ENCODE measurements around the gene CRIP2. TPM values are rescaled to one million over a fixed set of nuclear protein-coding genes. Genes with fewer than 3 reads are reported as not detected.

CRIP2 gene
- total and polyA plus RNA-seq, 7 experiments from 2014 or later = 0.65 to 180 (median 21.1) TPM

GRCh38 chr14:105440992-105441391, 33.6 kb upstream of the CRIP2 start:
- ChIA-PET CTCF (no interaction called here), POLR2A (no interaction called here)
- no peak overlapping the region for H3K27ac ChIP-seq (ENCODE audit: low read depth, low read length)
- H3K36me3 ChIP-seq (ENCODE audit: control insufficient read depth in 2 of 3, insufficient read depth in 3 of 3, low read length in 3 of 3) = peaks cover 0 to 41% (median 0%) of the 10 kb centered on the region in 3 experiments
- H3K27me3 ChIP-seq (ENCODE audit: control insufficient read depth in 2 of 2, insufficient read depth in 2 of 2, low read length in 2 of 2) = no peaks in the 10 kb centered on the region
- Mint-ChIP-seq H3K9me3 (peaks cover 0 to 2% (median 0%) of the 10 kb centered on the region in 11 donors), H3K27ac (no peak overlapping the region), H3K4me3 (no peak overlapping the region), H3K27me3 (no peaks in the 10 kb centered on the region), H3K4me1 (peaks cover 0 to 9% (median 6%) of the 10 kb centered on the region in 7 donors), H3K36me3 (peaks cover 0 to 4% (median 2%) of the 10 kb centered on the region in 5 donors)
- no peak for ATAC-seq
- intact Hi-C loops (cut with micrococcal nuclease) = no loop called here
- H3K4me3 ChIP-seq (ENCODE audit: low read length) = no peak overlapping the region
- no peaks in the 10 kb centered on the region for H3K4me1 ChIP-seq (ENCODE audit: control insufficient read depth in 2 of 2, insufficient read depth in 2 of 2, low read length in 2 of 2)
- H3K9me3 ChIP-seq (ENCODE audit: control insufficient read depth in 2 of 3, low read length in 3 of 3) = no peaks in the 10 kb centered on the region
- no peak for DNase-seq

- Mint-ChIP-seq H3K27ac (no peak overlapping the region), H3K9me3 (peaks cover 0 to 2% (median 0%) of the 10 kb centered on the region in 11 donors), H3K4me1 (peaks cover 0 to 5% (median 0%) of the 10 kb centered on the region in 7 donors), H3K4me3 (no peak overlapping the region), H3K27me3 (no peaks in the 10 kb centered on the region), H3K36me3 (peaks cover 0 to 4% (median 2%) of the 10 kb centered on the region in 5 donors)
- no peaks in the 10 kb centered on the region for H3K27me3 ChIP-seq (ENCODE audit: control insufficient read depth in 2 of 2, insufficient read depth in 2 of 2, low read length in 2 of 2)
- ATAC-seq (no peak), DNase-seq (no peak)
- peaks cover 0 to 39% (median 0%) of the 10 kb centered on the region in 3 experiments for H3K36me3 ChIP-seq (ENCODE audit: control insufficient read depth in 2 of 3, insufficient read depth in 3 of 3, low read length in 3 of 3)
- no peaks in the 10 kb centered on the region for H3K9me3 ChIP-seq (ENCODE audit: control insufficient read depth in 2 of 3, low read length in 3 of 3)
- H3K4me3 ChIP-seq (ENCODE audit: low read length) = no peak overlapping the region
- no peaks in the 10 kb centered on the region for H3K4me1 ChIP-seq (ENCODE audit: control insufficient read depth in 2 of 2, insufficient read depth in 2 of 2, low read length in 2 of 2)
- intact Hi-C loops (cut with micrococcal nuclease) = no loop called here
- no peak overlapping the region for H3K27ac ChIP-seq (ENCODE audit: low read depth, low read length)
- ChIA-PET POLR2A (no interaction called here), CTCF (no interaction called here)
Observed at GRCh38 chr14:105442125-105442524, 32.5 kb upstream of the CRIP2 start.

DNA sequence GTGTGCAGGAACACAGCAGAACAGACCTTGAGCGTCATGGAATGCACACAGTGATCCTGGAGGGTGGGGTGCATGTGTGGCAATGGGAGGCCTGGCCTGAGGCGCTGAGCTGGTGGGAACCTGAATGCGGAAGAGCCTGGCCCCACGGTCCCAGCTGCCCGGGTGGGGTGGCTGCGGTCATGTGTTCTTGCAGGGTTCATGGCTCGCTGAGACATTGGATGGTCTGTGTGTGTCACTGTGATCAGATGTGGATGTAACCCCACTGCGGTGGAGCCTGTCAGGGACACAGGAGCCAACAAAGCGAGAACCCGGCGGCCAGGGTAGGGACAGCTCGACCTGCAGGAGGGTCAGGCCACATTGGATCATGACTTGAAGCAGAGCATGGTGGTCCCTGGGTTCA, 31.8 kb upstream of the CRIP2 start:
- CTCF ChIA-PET = no interaction called here
- Histone ChIP-seq H3K4me1 (ENCODE audit: control insufficient read depth in 2 of 2, insufficient read depth in 2 of 2, low read length in 2 of 2) (no peaks in the 10 kb centered on the region), H3K4me3 (ENCODE audit: low read length) (no peak overlapping the region), H3K27ac (ENCODE audit: low read depth, low read length) (no peak overlapping the region), H3K27me3 (ENCODE audit: control insufficient read depth in 2 of 2, insufficient read depth in 2 of 2, low read length in 2 of 2) (no peaks in the 10 kb centered on the region), H3K9me3 (ENCODE audit: control insufficient read depth in 2 of 3, low read length in 3 of 3) (no peaks in the 10 kb centered on the region), H3K36me3 (ENCODE audit: control insufficient read depth in 2 of 3, insufficient read depth in 3 of 3, low read length in 3 of 3) (peaks cover 0 to 35% (median 0%) of the 10 kb centered on the region in 3 experiments)
- Mint-ChIP-seq H3K27ac (no peak overlapping the region), H3K36me3 (peaks cover 0 to 4% (median 2%) of the 10 kb centered on the region in 5 donors), H3K4me1 (peaks cover 0 to 5% (median 0%) of the 10 kb centered on the region in 7 donors), H3K4me3 (no peak overlapping the region), H3K9me3 (peaks cover 0 to 2% (median 0%) of the 10 kb centered on the region in 11 donors), H3K27me3 (no peaks in the 10 kb centered on the region)
- DNase-seq = no peak
- POLR2A ChIA-PET = interaction anchor here (1.1 kb wide), 1 partner anchor 137 kb away, joined by 3 read pairs; no protein-coding TSS in a partner anchor
- ATAC-seq = no peak
- intact Hi-C loops (cut with micrococcal nuclease) = no loop called here

- Mint-ChIP-seq H3K27ac (no peak overlapping the region), H3K4me3 (no peak overlapping the region), H3K27me3 (no peaks in the 10 kb centered on the region), H3K36me3 (peaks cover 0 to 4% (median 2%) of the 10 kb centered on the region in 5 donors), H3K4me1 (peaks cover 0 to 5% (median 0%) of the 10 kb centered on the region in 7 donors), H3K9me3 (peaks cover 0 to 2% (median 0%) of the 10 kb centered on the region in 11 donors)
- ChIA-PET POLR2A (no interaction called here), CTCF (no interaction called here)
- ATAC-seq = no peak
- Histone ChIP-seq H3K36me3 (ENCODE audit: control insufficient read depth in 2 of 3, insufficient read depth in 3 of 3, low read length in 3 of 3) (peaks cover 0 to 25% (median 0%) of the 10 kb centered on the region in 3 experiments), H3K27ac (ENCODE audit: low read depth, low read length) (no peak overlapping the region), H3K9me3 (ENCODE audit: control insufficient read depth in 2 of 3, low read length in 3 of 3) (no peaks in the 10 kb centered on the region), H3K4me1 (ENCODE audit: control insufficient read depth in 2 of 2, insufficient read depth in 2 of 2, low read length in 2 of 2) (no peaks in the 10 kb centered on the region), H3K4me3 (ENCODE audit: low read length) (no peak overlapping the region), H3K27me3 (ENCODE audit: control insufficient read depth in 2 of 2, insufficient read depth in 2 of 2, low read length in 2 of 2) (no peaks in the 10 kb centered on the region)
- intact Hi-C loops (cut with micrococcal nuclease) = no loop called here
- no peak for DNase-seq
Observed at GRCh38 chr14:105444859-105445258, 29.8 kb upstream of the CRIP2 start.

GRCh38 chr14:105445290-105445689, 29.3 kb upstream of the CRIP2 start:
- Mint-ChIP-seq H3K9me3 (peaks cover 0 to 2% (median 0%) of the 10 kb centered on the region in 11 donors), H3K36me3 (peaks cover 0 to 4% (median 2%) of the 10 kb centered on the region in 5 donors), H3K27me3 (no peaks in the 10 kb centered on the region), H3K4me1 (peaks cover 0 to 5% (median 0%) of the 10 kb centered on the region in 7 donors), H3K4me3 (no peak overlapping the region), H3K27ac (no peak overlapping the region)
- Histone ChIP-seq H3K4me3 (ENCODE audit: low read length) (no peak overlapping the region), H3K4me1 (ENCODE audit: control insufficient read depth in 2 of 2, insufficient read depth in 2 of 2, low read length in 2 of 2) (no peaks in the 10 kb centered on the region), H3K27me3 (ENCODE audit: control insufficient read depth in 2 of 2, insufficient read depth in 2 of 2, low read length in 2 of 2) (no peaks in the 10 kb centered on the region), H3K9me3 (ENCODE audit: control insufficient read depth in 2 of 3, low read length in 3 of 3) (no peaks in the 10 kb centered on the region), H3K36me3 (ENCODE audit: control insufficient read depth in 2 of 3, insufficient read depth in 3 of 3, low read length in 3 of 3) (peaks cover 0 to 27% (median 0%) of the 10 kb centered on the region in 3 experiments), H3K27ac (ENCODE audit: low read depth, low read length) (no peak overlapping the region)
- DNase-seq (no peak), ATAC-seq (no peak)
- ChIA-PET CTCF (no interaction called here), POLR2A (no interaction called here)
- intact Hi-C loops (cut with micrococcal nuclease) = no loop called here

GRCh38 chr14:105445901-105446845, 28.4 kb upstream of the CRIP2 start:
- Mint-ChIP-seq H3K4me3 (no peak overlapping the region), H3K4me1 (peaks cover 0 to 5% (median 0%) of the 10 kb centered on the region in 7 donors), H3K36me3 (peaks cover 0 to 4% (median 2%) of the 10 kb centered on the region in 5 donors), H3K9me3 (peaks cover 0 to 2% (median 0%) of the 10 kb centered on the region in 11 donors), H3K27me3 (no peaks in the 10 kb centered on the region), H3K27ac (peak overlapping the region in 1 of 9 donors; percentile 54)
- ChIA-PET CTCF (interaction anchor here (0.6 to 1.1 kb wide), 2 partner anchors 44 to 144 kb away, joined by 3 to 5 read pairs; no protein-coding TSS in a partner anchor), POLR2A (no interaction called here)
- no peak for DNase-seq
- intact Hi-C loops (cut with micrococcal nuclease) = no loop called here
- Histone ChIP-seq H3K27ac (ENCODE audit: low read depth, low read length) (no peak overlapping the region), H3K27me3 (ENCODE audit: control insufficient read depth in 2 of 2, insufficient read depth in 2 of 2, low read length in 2 of 2) (no peaks in the 10 kb centered on the region), H3K4me1 (ENCODE audit: control insufficient read depth in 2 of 2, insufficient read depth in 2 of 2, low read length in 2 of 2) (no peaks in the 10 kb centered on the region), H3K4me3 (ENCODE audit: low read length) (no peak overlapping the region), H3K9me3 (ENCODE audit: control insufficient read depth in 2 of 3, low read length in 3 of 3) (no peaks in the 10 kb centered on the region), H3K36me3 (ENCODE audit: control insufficient read depth in 2 of 3, insufficient read depth in 3 of 3, low read length in 3 of 3) (peaks cover 0 to 28% (median 0%) of the 10 kb centered on the region in 3 experiments)
- ATAC-seq = no peak

Measured in naive thymus-derived CD4-positive, alpha-beta T cell (primary cell).